Measurements from ENCODE around the gene MMP7.

GRCh38 chr11:102559839-102560238 lies 29.3 kb upstream of the MMP7 start:
- no peak for TF ChIP-seq POLR2A (IDR thresholded peaks at IDR 0.05)
- TF ChIP-seq CTCF (IDR thresholded peaks at IDR 0.05): no peak
